Adipocyte (in vitro differentiated cells): ENCODE results near the gene BRME1.

ENCODE experiments used
- DNase-seq: peaks from one replicate; pipeline ENCODE4 v3.0.0-alpha.2; 2015; ENCODE audit warnings: low read depth
- H3K27me3 ChIP-seq: replicated peaks from 2 replicates; pipeline ENCODE4 v1.7.0; 2013; ENCODE audit warnings: mild to moderate bottlenecking, low read length, moderate library complexity; ENCODE audit not compliant: control insufficient read depth, insufficient read depth
- H3K36me3 ChIP-seq: 2 replicates; pipeline ENCODE4 v1.7.0; 2013; ENCODE audit warnings: low read length, mild to moderate bottlenecking, moderate library complexity; ENCODE audit not compliant: control insufficient read depth, insufficient read depth, severe bottlenecking
- H3K4me1 ChIP-seq: 2 replicates; pipeline ENCODE4 v1.7.0; 2013; ENCODE audit warnings: mild to moderate bottlenecking, low read length, moderate library complexity; ENCODE audit not compliant: control insufficient read depth, insufficient read depth
- H3K4me3 ChIP-seq: 2 replicates; pipeline ENCODE4 v1.7.0; 2013; ENCODE audit warnings: mild to moderate bottlenecking, low read length, moderate library complexity
- H3K9ac ChIP-seq: 2 replicates; pipeline ENCODE4 v1.7.0; 2013; ENCODE audit warnings: mild to moderate bottlenecking, low read length, moderate library complexity
- H3K9me3 ChIP-seq: 2 replicates; pipeline ENCODE4 v1.7.0; 2013; ENCODE audit warnings: mild to moderate bottlenecking, low read length, moderate library complexity; ENCODE audit not compliant: control insufficient read depth

BRME1 gene

GRCh38 chr19:13848798-13849676 is 56.9 kb downstream of the BRME1 start:
- no peak overlapping the region for H3K9ac ChIP-seq
- H3K27me3 ChIP-seq, result no peaks in the 10 kb centered on the region
- peaks cover 47% of the 10 kb centered on the region for H3K4me1 ChIP-seq
- no peak for DNase-seq
- H3K9me3 ChIP-seq, result no peaks in the 10 kb centered on the region
- H3K36me3 ChIP-seq, result no peaks in the 10 kb centered on the region
- H3K4me3 ChIP-seq, result no peak overlapping the region

GRCh38 chr19:13848340-13848677 is 57.6 kb downstream of the BRME1 start:
- Histone ChIP-seq H3K36me3 (no peaks in the 10 kb centered on the region), H3K9ac (peak overlapping the region; percentile 91), H3K4me3 (peak overlapping the region; percentile 79), H3K9me3 (no peaks in the 10 kb centered on the region), H3K4me1 (peaks cover 51% of the 10 kb centered on the region), H3K27me3 (no peaks in the 10 kb centered on the region)
- no peak for DNase-seq

DNA sequence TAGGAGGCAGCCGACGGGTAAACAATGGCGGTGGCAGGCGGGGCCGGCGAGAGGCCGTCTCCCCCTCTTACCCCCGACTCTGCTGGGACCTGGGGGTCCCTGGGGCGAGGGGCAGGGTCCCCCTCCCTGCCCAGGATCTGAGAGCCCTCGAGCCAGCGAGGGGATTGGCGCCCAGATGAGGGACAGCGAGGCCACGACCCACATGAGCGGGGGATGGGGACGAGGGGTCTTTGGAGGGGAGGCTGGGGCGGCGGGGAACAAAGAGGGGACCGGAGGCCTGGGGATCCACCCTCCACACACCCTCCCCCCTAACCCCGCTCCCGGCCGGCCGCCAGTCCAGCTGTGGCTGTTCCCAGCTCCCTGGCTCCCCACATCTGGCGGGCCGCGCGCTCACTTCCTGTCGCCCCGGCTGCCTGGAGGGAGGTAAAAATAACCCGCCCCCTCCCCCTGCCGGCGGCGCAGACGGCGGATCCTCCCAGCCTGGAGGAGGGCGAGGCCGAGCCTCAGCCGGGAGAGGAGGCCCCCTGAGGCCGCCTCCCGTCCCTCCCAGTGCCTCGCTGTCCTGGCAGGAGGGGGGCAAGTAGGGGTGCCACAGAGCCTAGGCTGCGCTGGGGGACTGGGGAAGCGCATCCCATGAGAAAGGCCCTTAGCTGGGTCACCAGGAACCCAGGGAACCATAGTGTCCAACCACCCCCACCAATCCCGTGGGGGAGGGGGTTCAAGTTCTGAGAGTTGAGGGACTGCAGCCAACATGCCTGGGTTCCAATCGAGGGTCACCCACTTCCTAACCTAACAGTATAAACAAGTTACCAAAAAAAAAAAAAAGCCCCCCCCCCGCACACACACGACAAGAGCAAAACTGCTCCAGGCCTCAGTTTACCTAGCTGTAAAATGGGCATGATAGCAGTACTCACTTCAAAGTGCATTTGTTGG is 58.2 kb downstream of the BRME1 start:
- Histone ChIP-seq H3K27me3 (no peaks in the 10 kb centered on the region), H3K4me1 (peaks cover 50% of the 10 kb centered on the region), H3K36me3 (no peaks in the 10 kb centered on the region), H3K9ac (peak overlapping the region; percentile 91), H3K4me3 (peak overlapping the region; percentile 79), H3K9me3 (no peaks in the 10 kb centered on the region)
- peak; percentile 96 for DNase-seq

DNA sequence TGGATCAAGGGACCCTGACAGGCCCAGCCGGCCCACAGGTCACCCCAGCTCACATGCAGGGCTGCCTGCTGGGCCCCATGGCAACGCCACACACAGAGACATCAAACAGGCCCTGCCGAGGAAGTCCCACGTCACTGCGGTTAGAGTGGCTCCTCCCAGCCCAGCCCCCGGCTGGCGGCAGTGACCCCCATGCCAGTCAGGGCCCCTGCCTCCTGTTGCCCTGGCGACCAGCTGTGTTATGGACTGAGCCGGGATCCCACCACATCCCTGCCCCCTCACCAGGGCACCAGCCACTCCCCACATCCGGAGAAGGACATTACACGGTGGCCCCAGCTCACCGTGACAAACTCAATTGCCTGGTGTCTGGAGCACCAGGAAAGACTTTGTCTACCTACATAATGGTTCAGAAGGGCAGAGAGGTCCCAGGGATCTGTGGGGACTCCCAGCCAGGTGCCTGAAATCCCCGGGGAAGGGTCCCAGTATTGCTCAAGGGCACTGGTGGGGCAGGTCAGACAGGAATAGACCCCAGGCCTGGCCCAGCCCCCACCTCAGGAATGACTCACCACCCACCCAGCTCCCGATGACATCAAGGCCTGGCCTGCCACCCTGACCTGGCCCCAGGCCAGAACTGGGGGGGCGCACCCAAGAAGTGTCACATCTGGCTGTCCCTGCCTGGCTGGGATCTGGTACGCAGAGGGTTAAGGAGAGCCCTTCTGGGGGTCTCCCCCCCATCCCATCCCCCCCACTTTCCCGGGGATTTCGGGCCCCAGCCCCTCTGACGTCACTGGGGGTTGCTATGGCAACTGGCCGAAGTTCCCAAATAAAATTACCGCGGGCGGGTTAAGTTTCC is 59.1 kb downstream of the BRME1 start:
- Histone ChIP-seq H3K27me3 (no peaks in the 10 kb centered on the region), H3K4me3 (peak overlapping the region; percentile 79), H3K36me3 (no peaks in the 10 kb centered on the region), H3K4me1 (peaks cover 46% of the 10 kb centered on the region), H3K9me3 (no peaks in the 10 kb centered on the region), H3K9ac (peak overlapping the region; percentile 91)
- peak; percentile 97 for DNase-seq

DNA sequence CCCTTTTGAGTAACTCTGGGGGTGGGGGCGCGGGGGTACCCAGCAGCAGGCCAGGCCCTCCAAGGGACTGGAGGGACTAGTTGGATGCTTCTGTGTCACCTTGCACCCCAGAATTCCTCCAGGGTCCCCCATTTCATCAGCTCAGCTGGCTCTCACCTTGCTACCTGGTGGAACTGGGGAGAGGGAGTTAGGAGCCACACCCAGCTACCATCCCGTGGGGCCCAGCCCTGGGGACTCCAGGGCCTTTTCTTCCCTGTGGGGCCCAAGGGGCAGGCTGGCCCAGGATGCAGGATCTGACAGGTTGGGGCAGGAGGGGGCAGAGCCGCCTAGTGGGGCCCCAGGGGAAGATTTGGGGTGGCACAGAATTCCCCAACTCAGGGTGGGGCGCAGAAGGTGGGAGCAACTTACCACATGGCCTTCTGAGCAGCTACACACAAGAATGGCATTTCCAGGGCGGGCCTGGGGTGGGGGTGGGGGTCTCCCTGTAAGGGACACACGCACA is 61.7 kb downstream of the BRME1 start:
- peak overlapping the region; percentile 95 for H3K9ac ChIP-seq
- DNase-seq, result peak; percentile 44
- no peak overlapping the region for H3K4me3 ChIP-seq

GRCh38 chr19:13843104-13843921 is 62.6 kb downstream of the BRME1 start:
- Histone ChIP-seq H3K9me3 (no peaks in the 10 kb centered on the region), H3K4me1 (peaks cover 41% of the 10 kb centered on the region), H3K27me3 (no peaks in the 10 kb centered on the region), H3K9ac (peak overlapping the region; percentile 95), H3K36me3 (peaks cover 6% of the 10 kb centered on the region), H3K4me3 (peak overlapping the region; percentile 83)
- DNase-seq, result peak; percentile 79

More for the DNA sequence above, 61.7 kb downstream of the BRME1 start:
- Histone ChIP-seq H3K27me3 (no peaks in the 10 kb centered on the region), H3K9me3 (no peaks in the 10 kb centered on the region), H3K36me3 (no peaks in the 10 kb centered on the region), H3K4me1 (peaks cover 40% of the 10 kb centered on the region)

- Histone ChIP-seq H3K9me3 (no peaks in the 10 kb centered on the region), H3K4me1 (peaks cover 39% of the 10 kb centered on the region), H3K4me3 (peak overlapping the region; percentile 96), H3K27me3 (no peaks in the 10 kb centered on the region), H3K9ac (peak overlapping the region; percentile 100), H3K36me3 (peaks cover 9% of the 10 kb centered on the region)
- peak; percentile 87 for DNase-seq
These were observed 63.4 kb downstream of the BRME1 start for GRCh38 chr19:13842291-13843103.

GRCh38 chr19:13841962-13842290 is 64.0 kb downstream of the BRME1 start:
- Histone ChIP-seq H3K9ac (peak overlapping the region; percentile 100), H3K27me3 (no peaks in the 10 kb centered on the region), H3K36me3 (peaks cover 14% of the 10 kb centered on the region), H3K9me3 (no peaks in the 10 kb centered on the region), H3K4me1 (peaks cover 41% of the 10 kb centered on the region), H3K4me3 (peak overlapping the region; percentile 96)
- DNase-seq, result peak; percentile 59

GRCh38 chr19:13841086-13841961 is 64.6 kb downstream of the BRME1 start:
- no peaks in the 10 kb centered on the region for H3K27me3 ChIP-seq
- H3K4me1 ChIP-seq, result peaks cover 41% of the 10 kb centered on the region
- peak; percentile 73 for DNase-seq
- H3K4me3 ChIP-seq, result peak overlapping the region; percentile 96
- peaks cover 16% of the 10 kb centered on the region for H3K36me3 ChIP-seq
- peak overlapping the region; percentile 100 for H3K9ac ChIP-seq
- no peaks in the 10 kb centered on the region for H3K9me3 ChIP-seq
